Lower leg skin (tissue), 3 donors: ENCODE measurements around the gene ADNP.

Experiments
- CTCF ChIP-seq, 3 donors: fragments of 450-650 bp; IDR thresholded peaks; one replicate each; pipeline ENCODE4 v1.5.1; 2016; ENCODE audit warnings: antibody characterized with exemption in 3 of 3, mild to moderate bottlenecking in 3 of 3, moderate library complexity in 2 of 3
- POLR2A ChIP-seq, 2 donors: fragments of 450-650 bp; IDR thresholded peaks; one replicate each; pipeline ENCODE4 v1.6.1; 2016 to 2017; ENCODE audit warnings: antibody characterized with exemption in 2 of 2, mild to moderate bottlenecking in 1 of 2, moderate library complexity in 1 of 2

GRCh38 chr20:50866831-50867230, 64.4 kb downstream of the ADNP start:
- TF ChIP-seq CTCF (IDR thresholded peaks at IDR 0.05) (no peak), POLR2A (IDR thresholded peaks at IDR 0.05) (no peak)
